HG02973 (cell line): ENCODE measurements around the gene KIF5C.

Source experiments
- ATAC-seq: cut with Tn5 transposase; IDR thresholded peaks from one replicate; pipeline ENCODE4 v1.9.1; 2021; ENCODE audit warnings: moderate library complexity; ENCODE audit not compliant: unreplicated experiment

The KIF5C gene

GRCh38 chr2:148984449-148984848 is 109.4 kb downstream of the KIF5C start:
- no peak for ATAC-seq

GRCh38 chr2:148987286-148987685 is 112.3 kb downstream of the KIF5C start:
- no peak for ATAC-seq

DNA sequence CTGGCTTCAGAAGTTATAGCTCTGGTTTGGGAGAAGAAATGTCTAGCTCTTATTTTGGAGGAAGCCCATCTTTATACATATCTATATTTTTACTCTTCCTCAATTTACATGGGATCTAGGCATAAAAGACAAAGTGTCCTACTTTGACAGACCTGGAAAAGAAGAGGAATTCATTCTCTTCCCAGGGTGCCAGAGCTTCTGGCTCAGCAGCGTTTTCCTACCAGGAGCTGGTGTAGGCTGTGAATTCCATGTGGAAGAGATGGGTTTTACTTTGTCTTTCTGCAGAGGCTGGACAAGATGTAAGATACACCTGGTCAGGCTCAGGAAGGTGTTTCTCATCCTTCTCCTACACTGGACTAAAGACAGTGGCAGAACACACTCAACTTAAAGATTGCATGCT is 113.3 kb downstream of the KIF5C start:
- no peak for ATAC-seq

DNA sequence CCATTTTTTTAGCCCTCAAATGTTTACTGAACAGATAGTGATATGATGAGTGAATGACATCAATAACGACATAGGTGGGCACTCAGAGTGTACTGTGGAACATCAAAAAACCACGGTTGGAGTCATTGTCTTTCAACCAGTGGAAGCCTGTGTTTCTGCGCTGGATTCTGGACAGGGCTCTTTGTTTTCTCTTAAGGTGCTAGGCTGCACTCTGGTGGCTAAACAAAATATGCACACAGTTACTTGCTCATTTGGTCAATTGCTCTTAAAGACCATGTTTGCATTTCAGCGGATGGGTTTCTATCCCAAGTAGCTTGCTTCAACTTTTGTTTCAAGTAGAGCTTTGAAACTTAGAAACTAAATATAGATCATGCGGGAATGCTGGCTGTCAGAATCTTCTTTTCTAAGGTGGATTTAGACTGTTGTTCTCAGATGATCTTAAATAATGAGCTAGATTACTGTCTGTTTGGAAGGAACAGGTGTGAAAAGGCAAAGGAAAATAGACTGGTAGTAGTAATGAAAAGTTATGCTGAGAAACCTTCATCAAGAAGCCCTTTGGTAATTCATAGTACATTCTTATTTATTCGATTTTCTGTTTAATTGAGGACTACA is 115.0 kb downstream of the KIF5C start:
- ATAC-seq, result peak; percentile 70

- no peak for ATAC-seq
Measured at GRCh38 chr2:148990968-148991367, 115.9 kb downstream of the KIF5C start.

- no peak for ATAC-seq
Measured at GRCh38 chr2:148992448-148992847, 117.4 kb downstream of the KIF5C start.

- no peak for ATAC-seq
Measured at GRCh38 chr2:148993351-148993750, 118.3 kb downstream of the KIF5C start.

GRCh38 chr2:148994341-148994740 is 119.3 kb downstream of the KIF5C start:
- no peak for ATAC-seq

DNA sequence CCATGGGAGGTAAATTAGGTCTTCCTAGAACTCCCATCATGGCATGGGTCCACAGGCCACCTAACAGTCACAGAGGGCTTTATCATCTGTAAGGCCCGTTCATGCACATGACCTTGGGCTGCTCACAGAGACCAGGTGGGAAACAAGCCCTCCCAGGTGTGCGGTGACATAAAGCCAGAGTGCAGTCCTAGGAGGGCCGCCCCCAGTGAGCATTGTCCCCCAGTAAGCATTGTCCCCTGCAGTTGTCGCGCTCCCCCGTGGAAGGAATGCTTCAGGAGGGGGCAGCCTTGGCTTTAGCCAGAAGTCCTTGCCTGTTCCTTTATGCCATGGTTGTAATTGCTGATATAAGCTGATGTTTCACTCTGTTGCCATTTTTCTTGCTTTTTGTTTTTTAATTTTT is 121.8 kb downstream of the KIF5C start:
- no peak for ATAC-seq

DNA sequence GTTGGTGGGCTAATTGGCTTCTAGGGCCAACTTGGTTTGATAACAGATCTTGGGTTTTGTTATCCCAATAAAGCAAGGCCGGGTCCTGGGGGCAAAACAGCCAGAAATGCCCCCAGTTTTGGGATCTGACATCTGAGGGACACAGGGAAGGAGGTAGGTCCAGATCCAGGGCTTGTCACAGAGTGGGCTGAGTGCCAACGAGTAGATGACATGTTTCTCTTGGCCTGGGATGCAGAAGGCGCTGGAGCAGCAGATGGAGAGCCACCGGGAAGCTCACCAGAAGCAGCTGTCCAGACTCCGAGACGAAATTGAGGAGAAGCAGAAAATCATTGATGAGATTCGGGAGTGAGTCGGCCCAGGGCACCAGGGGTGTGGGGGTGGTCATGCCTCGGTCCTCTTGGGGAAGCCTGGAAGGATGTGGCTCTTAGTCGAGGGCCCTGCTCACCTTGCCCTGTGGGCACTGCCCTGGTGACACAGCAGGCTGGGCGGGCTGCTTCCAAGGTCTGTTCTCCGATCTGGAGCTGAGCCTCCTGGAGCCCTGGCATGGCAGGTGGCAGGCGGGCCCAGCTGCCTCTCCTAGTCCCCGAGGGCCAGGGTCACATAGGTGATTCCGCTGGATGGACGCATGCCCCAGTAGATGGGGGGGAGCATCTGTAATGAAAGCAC is 123.3 kb downstream of the KIF5C start:
- ATAC-seq, result no peak

- no peak for ATAC-seq
Measured at GRCh38 chr2:148998831-148999200, 123.8 kb downstream of the KIF5C start.

- ATAC-seq, result no peak
Measured at GRCh38 chr2:148999451-148999921, 124.5 kb downstream of the KIF5C start.

DNA sequence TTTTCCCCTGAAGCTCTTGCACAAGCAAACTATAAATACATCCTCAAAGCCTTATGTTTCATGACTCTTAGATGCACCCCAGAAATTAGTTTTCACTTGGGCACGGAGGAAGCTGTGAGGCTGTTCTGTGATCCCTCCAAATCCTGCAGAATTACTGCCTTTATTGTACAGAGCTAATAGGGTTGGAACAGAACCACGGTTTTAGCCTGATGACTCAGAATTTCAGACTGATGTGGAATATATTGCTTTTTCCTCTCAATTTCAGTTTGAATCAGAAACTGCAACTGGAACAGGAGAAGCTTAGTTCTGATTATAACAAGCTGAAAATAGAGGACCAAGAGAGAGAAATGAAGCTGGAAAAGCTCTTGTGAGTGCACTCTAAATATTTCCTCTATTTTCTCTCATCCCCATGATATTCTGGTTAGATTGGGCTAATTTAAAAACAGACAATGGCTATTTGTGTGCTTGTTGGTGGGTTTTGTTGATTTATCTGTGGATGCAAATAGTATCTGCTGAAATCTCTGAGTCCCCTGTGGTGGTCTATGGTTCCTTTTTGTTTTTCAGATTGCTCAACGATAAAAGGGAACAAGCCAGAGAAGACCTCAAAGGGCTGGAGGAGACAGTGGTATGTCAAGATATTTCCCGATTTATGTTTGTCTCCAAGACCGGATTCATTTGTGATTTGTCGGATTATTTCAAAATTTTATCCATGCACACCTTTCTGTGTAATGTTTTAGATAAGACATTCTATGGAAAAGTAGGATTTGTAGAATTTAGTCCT is 125.3 kb downstream of the KIF5C start:
- ATAC-seq, result no peak

GRCh38 chr2:149001496-149001895 is 126.5 kb downstream of the KIF5C start:
- no peak for ATAC-seq

GRCh38 chr2:149002378-149002890 is 127.4 kb downstream of the KIF5C start:
- ATAC-seq, result no peak

DNA sequence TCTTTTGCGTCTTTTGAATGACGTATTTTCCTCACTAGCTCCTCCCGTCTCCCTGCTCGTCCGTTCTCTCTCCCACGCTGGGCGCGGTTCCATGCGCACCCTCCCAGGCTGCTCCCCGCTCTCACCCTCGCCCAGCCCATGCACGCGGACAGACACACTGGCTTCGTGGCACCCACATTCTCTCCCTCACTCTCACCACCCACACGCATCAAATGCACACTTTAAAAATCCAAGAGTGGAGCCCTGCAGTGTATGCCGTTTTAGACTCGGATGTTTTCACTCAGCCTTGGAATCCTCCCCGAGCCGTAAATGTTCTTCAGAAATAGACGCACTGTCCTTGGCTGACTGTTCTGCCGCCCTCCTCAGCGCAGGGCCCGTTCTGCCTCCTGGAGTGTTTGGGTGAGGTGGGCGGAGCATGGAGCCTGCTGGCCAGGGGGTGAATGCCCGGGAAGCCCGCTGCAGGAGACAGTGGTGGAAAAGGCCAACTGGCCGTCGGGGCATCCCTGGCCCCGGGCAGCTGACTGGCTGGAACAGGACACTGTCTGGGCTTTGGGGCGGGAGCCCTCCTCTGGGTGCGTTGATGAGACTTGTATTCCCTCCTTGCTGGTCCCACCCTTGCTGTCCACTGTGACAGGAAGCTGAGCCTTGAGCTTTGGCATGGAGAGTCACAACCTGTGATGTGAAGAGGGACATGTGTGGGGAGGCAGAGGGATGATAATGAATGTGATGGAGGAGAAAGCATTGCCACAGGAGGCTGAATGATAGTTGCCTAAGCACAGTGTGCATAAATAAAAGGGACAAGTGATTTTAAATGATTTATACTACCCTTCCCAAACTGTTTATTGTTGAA is 128.1 kb downstream of the KIF5C start:
- no peak for ATAC-seq

DNA sequence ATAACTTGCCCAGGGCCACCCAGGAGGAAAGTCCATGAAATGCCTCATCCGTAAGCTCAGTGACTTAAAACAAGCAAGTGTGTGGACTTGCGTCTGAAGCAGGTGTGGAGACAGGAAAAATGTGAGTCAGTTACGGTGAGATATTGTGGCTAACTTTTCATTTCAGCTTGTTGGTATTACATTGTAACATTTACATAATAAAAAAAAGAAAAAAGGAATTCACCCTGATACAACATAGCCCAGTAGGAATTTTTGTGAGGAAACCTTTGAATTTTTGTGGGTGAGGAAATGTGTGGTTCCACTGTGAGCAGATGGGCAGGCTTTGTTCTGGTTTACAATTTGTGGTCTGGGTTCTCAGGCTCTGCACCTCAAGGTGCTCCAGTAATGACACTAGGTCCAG is 129.8 kb downstream of the KIF5C start:
- ATAC-seq, result no peak

GRCh38 chr2:149005471-149006077 is 130.5 kb downstream of the KIF5C start:
- no peak for ATAC-seq

DNA sequence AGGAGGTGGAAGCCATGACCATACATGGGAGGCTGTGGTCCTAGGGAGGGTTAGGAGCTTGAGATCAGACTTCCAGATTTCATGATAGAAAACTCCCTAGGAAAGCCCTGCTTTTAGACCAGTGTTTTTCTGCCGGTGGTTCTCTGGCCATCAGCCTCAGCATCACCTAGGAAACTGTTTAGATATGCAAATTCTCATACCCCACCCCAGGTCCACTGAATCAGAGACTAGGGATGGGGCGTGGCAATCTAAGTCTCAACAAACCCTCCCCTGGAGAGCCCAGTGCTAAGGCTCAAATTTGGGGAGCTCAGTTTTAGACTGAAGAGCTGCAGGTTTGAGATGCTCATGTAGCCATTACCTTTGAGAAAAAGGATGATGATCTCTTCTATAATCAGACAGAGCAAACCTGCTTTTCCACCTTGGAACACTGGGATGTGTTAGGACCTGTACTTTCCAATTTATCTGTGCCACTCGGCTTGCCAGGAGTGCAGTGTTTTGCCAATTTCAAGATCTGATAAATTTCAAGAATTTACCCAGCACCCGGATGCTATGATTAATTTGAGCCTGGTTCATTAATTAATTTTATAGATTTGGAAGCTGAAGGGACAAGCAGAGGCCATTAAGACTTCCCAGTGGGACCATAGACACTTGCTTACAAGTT is 132.0 kb downstream of the KIF5C start:
- ATAC-seq, result no peak

- no peak for ATAC-seq
Measured at GRCh38 chr2:149008381-149008780, 133.4 kb downstream of the KIF5C start.
